WTC11 (cell line): ENCODE results near the gene BCL11B. TPM values are rescaled to one million over a fixed set of nuclear protein-coding genes. Genes with fewer than 3 reads are reported as not detected.
A peak's percentile ranks its signal among the peaks of the same experiment; 100 is the strongest.

Experiments used
- ATAC-seq: fragments of 200-7000 bp; cut with Tn5 transposase; 2 replicates; pipeline ENCODE4 v1.10.0; 2021; ENCODE audit warnings: mild to moderate bottlenecking, moderate library complexity
- CTCF ChIA-PET: fragments of 300-600 bp; sonication (Branson Sonifier 250); formaldehyde crosslinking; loops from one replicate; lab custom pipeline; 2021; ENCODE audit warnings: antibody characterized with exemption; lab: Charles Lee
- POLR2A ChIA-PET: fragments of 350-600 bp; sonication (Branson Sonifier 250); formaldehyde crosslinking; loops from one replicate; lab custom pipeline; 2021; ENCODE audit warnings: antibody characterized with exemption; lab: Charles Lee
- DNase-seq: peaks from one replicate; pipeline ENCODE4 v3.0.0; 2021; ENCODE audit warnings: low spot score
- H3K27ac Mint-ChIP-seq: 2 replicates; pipeline ENCODE4 v1.8.0; 2021; ENCODE audit warnings: mixed read lengths
- H3K27me3 Mint-ChIP-seq: 2 replicates; pipeline ENCODE4 v1.8.0; 2021; ENCODE audit warnings: low read depth, mild to moderate bottlenecking, moderate library complexity, mixed read lengths
- H3K36me3 Mint-ChIP-seq: 2 replicates; pipeline ENCODE4 v1.8.0; 2021; ENCODE audit warnings: mixed read lengths
- H3K4me1 Mint-ChIP-seq: 2 replicates; pipeline ENCODE4 v1.8.0; 2022; ENCODE audit warnings: mixed read lengths
- H3K4me3 Mint-ChIP-seq: 2 replicates; pipeline ENCODE4 v1.8.0; 2021; ENCODE audit warnings: mild to moderate bottlenecking, moderate library complexity, mixed read lengths
- H3K9me3 Mint-ChIP-seq: 2 replicates; pipeline ENCODE4 v1.8.0; 2021; ENCODE audit warnings: mixed read lengths
- AFF4 ChIP-seq: sonication (generic); formaldehyde crosslinking; IDR thresholded peaks from 2 replicates; pipeline ENCODE4 v1.8.1; 2023; ENCODE audit warnings: mild to moderate bottlenecking, missing genetic modification reagents, borderline replicate concordance
- ARID4B ChIP-seq: sonication (generic); formaldehyde crosslinking; IDR thresholded peaks from 2 replicates; pipeline ENCODE4 v1.8.0; 2023; ENCODE audit warnings: missing genetic modification reagents, mild to moderate bottlenecking, borderline replicate concordance
- CREM ChIP-seq: sonication (generic); formaldehyde crosslinking; IDR thresholded peaks from 2 replicates; pipeline ENCODE4 v1.8.1; 2022; ENCODE audit warnings: mild to moderate bottlenecking, missing genetic modification reagents, moderate library complexity
- E2F1 ChIP-seq: sonication (generic); formaldehyde crosslinking; IDR thresholded peaks from 2 replicates; pipeline ENCODE4 v1.8.0; 2022; ENCODE audit warnings: mild to moderate bottlenecking, missing genetic modification reagents
- E2F4 ChIP-seq: sonication (generic); formaldehyde crosslinking; IDR thresholded peaks from 2 replicates; pipeline ENCODE4 v1.8.1; 2022; ENCODE audit warnings: low read depth, mild to moderate bottlenecking, moderate library complexity, missing genetic modification reagents, borderline replicate concordance
- ELF4 ChIP-seq: sonication (generic); formaldehyde crosslinking; IDR thresholded peaks from 2 replicates; pipeline ENCODE4 v1.8.1; 2022; ENCODE audit warnings: low read depth, mild to moderate bottlenecking, moderate library complexity, missing genetic modification reagents
- FOXK1 ChIP-seq: sonication (generic); formaldehyde crosslinking; IDR thresholded peaks from 2 replicates; pipeline ENCODE4 v1.8.0; 2022; ENCODE audit warnings: mild to moderate bottlenecking, moderate library complexity, missing genetic modification reagents
- FOXP1 ChIP-seq: sonication (generic); formaldehyde crosslinking; IDR thresholded peaks from 2 replicates; pipeline ENCODE4 v1.8.0; 2022; ENCODE audit warnings: missing genetic modification reagents, mild to moderate bottlenecking, moderate library complexity, borderline replicate concordance
- GABPB1 ChIP-seq: sonication (generic); formaldehyde crosslinking; IDR thresholded peaks from 2 replicates; pipeline ENCODE4 v1.8.1; 2023; ENCODE audit warnings: mild to moderate bottlenecking, missing genetic modification reagents
- NFE2L1 ChIP-seq: sonication (generic); formaldehyde crosslinking; IDR thresholded peaks from 2 replicates; pipeline ENCODE4 v1.8.1; 2023; ENCODE audit warnings: missing genetic modification reagents
- NFYB ChIP-seq: sonication (generic); formaldehyde crosslinking; conservative IDR thresholded peaks from 2 replicates; pipeline ENCODE4 v1.8.0; 2022; ENCODE audit warnings: low read depth, missing genetic modification reagents
- NR1H2 ChIP-seq: sonication (generic); formaldehyde crosslinking; IDR thresholded peaks from 2 replicates; pipeline ENCODE4 v1.9.0; 2021; ENCODE audit warnings: mild to moderate bottlenecking, moderate library complexity, missing genetic modification reagents
- OVOL2 ChIP-seq: fragments of 250-450 bp; sonication (Bioruptor Pico); IDR thresholded peaks from 2 replicates; pipeline ENCODE4 v1.9.0; 2021; ENCODE audit warnings: mild to moderate bottlenecking, borderline replicate concordance
- PREB ChIP-seq: sonication (generic); formaldehyde crosslinking; IDR thresholded peaks from 2 replicates; pipeline ENCODE4 v1.8.1; 2022; ENCODE audit warnings: mild to moderate bottlenecking, missing genetic modification reagents, moderate library complexity, borderline replicate concordance
- SMAD3 ChIP-seq: sonication (generic); formaldehyde crosslinking; IDR thresholded peaks from 2 replicates; pipeline ENCODE4 v1.8.0; 2022; ENCODE audit warnings: missing genetic modification reagents, mild to moderate bottlenecking, borderline replicate concordance
- SMAD4 ChIP-seq: sonication (generic); formaldehyde crosslinking; IDR thresholded peaks from 2 replicates; pipeline ENCODE4 v1.8.0; 2022; ENCODE audit warnings: mild to moderate bottlenecking, missing genetic modification reagents
- TP53 ChIP-seq: sonication (generic); formaldehyde crosslinking; IDR thresholded peaks from 2 replicates; pipeline ENCODE4 v1.8.1; 2023; ENCODE audit warnings: mild to moderate bottlenecking, missing genetic modification reagents
- total RNA-seq: library from RNA; stranded (reverse); gene quantifications from 3 replicates; pipeline ENCODE4 v1.2.3, GENCODE V29; 2021

Gene BCL11B
- total RNA-seq, 1 experiment from 2014 or later = 9.1 TPM

GRCh38 chr14:99194736-99195135, 77.3 kb downstream of the BCL11B start (continued):
- no peak for TF ChIP-seq PREB (CRISPR knock-in tag)
- TF ChIP-seq E2F1 = no peak
- no peak for TF ChIP-seq NR1H2 (CRISPR knock-in tag)
- TF ChIP-seq E2F4 (CRISPR knock-in tag) = no peak
- TF ChIP-seq, all 79 proteins: peak for 0

- no peak for ATAC-seq
- DNase-seq = no peak
- peak overlapping the region; percentile 65 for H3K27ac Mint-ChIP-seq
- H3K36me3 Mint-ChIP-seq = no peaks in the 10 kb centered on the region
- peaks cover 48% of the 10 kb centered on the region for H3K4me1 Mint-ChIP-seq
- ChIA-PET POLR2A (no interaction called here), CTCF (interaction anchor here (2.3 kb wide), 1 partner anchor 72 kb away, joined by 6 read pairs; no protein-coding TSS in a partner anchor)
- H3K27me3 Mint-ChIP-seq = no peaks in the 10 kb centered on the region
- H3K4me3 Mint-ChIP-seq = no peak overlapping the region
- TF ChIP-seq NFE2L1 (CRISPR knock-in tag) = peak; percentile 44; the same call in 1 of the 2 replicates
- TF ChIP-seq ARID4B = no peak
- TF ChIP-seq, all 79 proteins: peak for 1
- no peaks in the 10 kb centered on the region for H3K9me3 Mint-ChIP-seq
These were observed 77.9 kb downstream of the BCL11B start for GRCh38 chr14:99194136-99194535.

GRCh38 chr14:99192830-99193229, 79.2 kb downstream of the BCL11B start:
- H3K36me3 Mint-ChIP-seq = no peaks in the 10 kb centered on the region
- TF ChIP-seq GABPB1 (CRISPR knock-in tag) (no peak), SMAD3 (CRISPR knock-in tag) (no peak), OVOL2 (CRISPR knock-in tag) (no peak), NFYB (CRISPR knock-in tag) (no peak)
- CTCF ChIA-PET = no interaction called here
- DNase-seq (no peak), ATAC-seq (no peak)
- peaks cover 51% of the 10 kb centered on the region for H3K4me1 Mint-ChIP-seq
- H3K27me3 Mint-ChIP-seq = no peaks in the 10 kb centered on the region
- POLR2A ChIA-PET = no interaction called here
- H3K27ac Mint-ChIP-seq = no peak overlapping the region; the same call in 1 of the 2 replicates
- no peak overlapping the region for H3K4me3 Mint-ChIP-seq
- no peaks in the 10 kb centered on the region for H3K9me3 Mint-ChIP-seq

- no peak for ATAC-seq
- no peaks in the 10 kb centered on the region for H3K36me3 Mint-ChIP-seq
- DNase-seq = no peak
- H3K27ac Mint-ChIP-seq = peak overlapping the region; percentile 79
- H3K4me1 Mint-ChIP-seq = peaks cover 57% of the 10 kb centered on the region
- POLR2A ChIA-PET = no interaction called here
- CTCF ChIA-PET = interaction anchor here (0.6 to 1.7 kb wide), 5 partner anchors 8 to 108 kb away, joined by 3 to 6 read pairs (median 4); no protein-coding TSS in a partner anchor
- no peaks in the 10 kb centered on the region for H3K9me3 Mint-ChIP-seq
- H3K4me3 Mint-ChIP-seq = no peak overlapping the region
- H3K27me3 Mint-ChIP-seq = no peaks in the 10 kb centered on the region
- TF ChIP-seq SMAD4 (CRISPR knock-in tag) (no peak), FOXK1 (CRISPR knock-in tag) (no peak), ELF4 (CRISPR knock-in tag) (no peak), AFF4 (CRISPR knock-in tag) (no peak), TP53 (CRISPR knock-in tag) (no peak), CREM (CRISPR knock-in tag) (no peak), FOXP1 (CRISPR knock-in tag) (no peak)
These were observed 79.9 kb downstream of the BCL11B start for GRCh38 chr14:99192028-99192621.
